ENCODE data around the gene NTNG2. TPM values are rescaled to one million over a fixed set of nuclear protein-coding genes. Genes with fewer than 3 reads are reported as not detected.

NTNG2 gene
- total and polyA plus RNA-seq, 9 of the 15 experiments (the other 6 are each of a cell fraction or from before 2014, with no cell fraction given) = 0.01 to 0.11 (median 0.09) TPM; not detected in 6

GRCh38 chr9:132114102-132114707, 47.7 kb upstream of the NTNG2 start (continued):
- TF ChIP-seq FOXM1 (IDR thresholded peaks at IDR 0.05; ENCODE audit: low read depth) (no peak), FOXM1 (CRISPR knock-in tag; IDR thresholded peaks at IDR 0.05; ENCODE audit: low read depth) (no peak), ZBTB49 (CRISPR knock-in tag; IDR thresholded peaks at IDR 0.05; ENCODE audit: borderline replicate concordance) (peak; percentile 90), CCAR2 (IDR thresholded peaks at IDR 0.05; ENCODE audit: low read depth, low read length) (no peak)

- DNase-seq (ENCODE audit: extremely low read depth in 1 of 4, low spot score in 3 of 4) (no peak), ATAC-seq (no peak), FAIRE-seq (no peak)
- Histone ChIP-seq H3K36me3 (ENCODE audit: control insufficient read depth, insufficient read depth, low read length) (no peaks in the 10 kb centered on the region), H3K4me2 (ENCODE audit: insufficient read depth, low read length) (no peak overlapping the region), H3K9ac (ENCODE audit: insufficient read depth in 1 of 2, low read depth in 2 of 2, low read length in 2 of 2) (no peak overlapping the region), H3K27me3 (ENCODE audit: control insufficient read depth in 2 of 2, insufficient read depth in 2 of 2, low read length in 2 of 2) (peaks cover 1 to 11% of the 10 kb centered on the region in 2 experiments; a peak in 3 of 5 replicates), H2AFZ (ENCODE audit: low read depth, low read length) (no peak overlapping the region), H3K4me1 (replicated peaks in 1 of 2; ENCODE audit: control insufficient read depth in 2 of 2, insufficient read depth in 2 of 2, low read length in 2 of 2) (0 out of 5 replicates have a peak, but pooled peaks cover 0 to 2% of the 10 kb centered on the region in 2 experiments), H3K27ac (ENCODE audit: extremely low read depth, low read depth, low read length) (no peak overlapping the region), H3K9me1 (ENCODE audit: control insufficient read depth, insufficient read depth, low read length) (no peaks in the 10 kb centered on the region), H3K79me2 (ENCODE audit: control insufficient read depth, insufficient read depth, low read length) (no peaks in the 10 kb centered on the region), H4K20me1 (replicated peaks; ENCODE audit: control insufficient read depth, insufficient read depth, low read length) (peaks cover 5% of the 10 kb centered on the region; the same call in 1 of the 2 replicates), H3K4me3 (no peak overlapping the region), H3K9me3 (replicated peaks; ENCODE audit: control insufficient read depth, insufficient read depth, low read depth, low read length) (no peaks in the 10 kb centered on the region)
- CTCF ChIA-PET (ENCODE audit: low intra/inter-chr PET ratio) = no interaction called here
- in situ Hi-C loops (cut with MboI) = no loop called here
- 0% methylated on average over 3 of the region's 3 CpGs for WGBS (ENCODE audit: insufficient coverage, low coverage, missing lambda C conversion rate)
- BruUV-seq (replicated peaks) = no TSS peak
- intact Hi-C loops (cut with micrococcal nuclease) = no loop called here
- no peak for TF ChIP-seq THRB (CRISPR knock-in tag; conservative IDR thresholded peaks at IDR 0.05)
- POLR2A ChIA-PET = no interaction called here
Measured at GRCh38 chr9:132116583-132116982, 45.3 kb upstream of the NTNG2 start.
